HG03097 (cell line): ENCODE results near the gene KRTAP10-1.

ENCODE experiments used
- ATAC-seq: cut with Tn5 transposase; IDR thresholded peaks from one replicate; pipeline ENCODE4 v1.9.1; 2021; ENCODE audit not compliant: unreplicated experiment, low FRiP score

KRTAP10-1 gene

GRCh38 chr21:44519346-44520325 is 20.4 kb downstream of the KRTAP10-1 start:
- no peak for ATAC-seq

DNA sequence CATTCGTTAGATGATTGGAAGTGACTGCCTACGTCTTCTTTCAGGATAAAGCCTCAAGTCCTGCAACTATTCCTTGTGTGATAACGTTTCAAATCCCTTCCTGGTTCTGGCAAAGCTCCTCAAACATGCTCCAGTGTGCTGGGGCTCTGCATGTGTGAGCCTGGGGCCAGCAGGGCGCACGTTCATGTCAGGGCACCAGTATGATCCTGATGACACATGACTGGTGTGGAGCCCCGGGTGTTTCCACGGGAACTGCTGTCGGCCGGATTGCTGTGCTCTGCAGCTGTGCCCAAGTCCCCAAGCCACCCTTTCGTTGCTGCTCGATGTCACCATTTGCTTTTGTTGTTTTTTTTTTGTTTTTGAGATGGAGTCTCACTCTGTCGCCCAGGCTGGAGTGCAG is 21.3 kb downstream of the KRTAP10-1 start:
- no peak for ATAC-seq

DNA sequence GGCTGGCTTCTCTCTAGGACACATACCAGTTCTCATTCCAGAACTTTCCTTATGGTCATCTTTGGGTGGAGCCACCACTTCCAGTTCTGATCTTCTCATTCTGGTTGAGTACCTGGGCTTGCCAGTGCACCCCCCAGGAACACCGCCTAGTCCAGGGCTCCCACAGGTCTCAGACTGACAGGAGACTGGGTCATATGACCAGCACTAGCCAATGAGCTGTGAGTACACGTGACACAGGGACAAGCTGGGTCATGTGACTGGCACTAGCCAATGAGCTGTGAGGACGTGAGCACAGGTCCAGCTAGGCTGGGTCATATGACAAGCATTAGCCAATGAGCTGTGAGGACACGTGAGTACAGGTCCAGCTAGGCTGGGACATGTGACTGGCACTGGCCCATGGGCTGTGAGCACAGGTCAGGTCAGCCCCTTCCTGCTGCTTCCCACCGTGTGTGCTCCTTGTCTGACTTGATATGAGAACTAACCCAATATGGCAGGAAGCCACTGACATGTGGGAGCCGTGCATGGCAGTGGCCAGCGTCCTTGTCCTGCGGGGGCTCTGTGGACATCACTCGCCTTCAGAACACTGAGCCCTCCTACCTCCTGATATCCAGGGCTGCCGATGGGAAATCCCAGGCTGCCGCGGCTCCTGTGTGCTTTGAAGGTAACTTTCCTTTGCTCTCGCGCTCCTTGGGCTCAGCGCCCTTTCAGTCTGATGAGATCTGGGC is 22.7 kb downstream of the KRTAP10-1 start:
- ATAC-seq: no peak

- no peak for ATAC-seq
These were observed 23.2 kb downstream of the KRTAP10-1 start for GRCh38 chr21:44516828-44517174.

DNA sequence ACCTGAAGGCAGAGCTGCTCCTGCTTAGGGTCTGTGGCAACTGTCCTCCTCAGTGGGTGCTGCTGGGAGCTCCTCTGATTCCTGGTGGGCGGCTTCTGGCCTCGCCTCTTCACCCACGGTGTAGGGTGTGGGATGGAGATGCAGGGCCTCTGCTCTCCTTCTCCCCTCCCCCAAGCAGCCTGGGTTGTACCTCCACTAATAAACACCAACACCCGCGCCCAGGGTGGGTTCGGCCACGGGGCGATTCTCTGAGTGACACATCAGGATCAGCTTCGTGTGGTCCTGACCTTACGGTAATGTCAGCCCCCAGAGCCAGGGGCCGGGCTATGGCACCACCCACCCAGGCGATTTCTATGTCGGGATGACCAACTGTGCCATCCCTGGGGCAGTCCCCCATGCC is 23.7 kb downstream of the KRTAP10-1 start:
- no peak for ATAC-seq

DNA sequence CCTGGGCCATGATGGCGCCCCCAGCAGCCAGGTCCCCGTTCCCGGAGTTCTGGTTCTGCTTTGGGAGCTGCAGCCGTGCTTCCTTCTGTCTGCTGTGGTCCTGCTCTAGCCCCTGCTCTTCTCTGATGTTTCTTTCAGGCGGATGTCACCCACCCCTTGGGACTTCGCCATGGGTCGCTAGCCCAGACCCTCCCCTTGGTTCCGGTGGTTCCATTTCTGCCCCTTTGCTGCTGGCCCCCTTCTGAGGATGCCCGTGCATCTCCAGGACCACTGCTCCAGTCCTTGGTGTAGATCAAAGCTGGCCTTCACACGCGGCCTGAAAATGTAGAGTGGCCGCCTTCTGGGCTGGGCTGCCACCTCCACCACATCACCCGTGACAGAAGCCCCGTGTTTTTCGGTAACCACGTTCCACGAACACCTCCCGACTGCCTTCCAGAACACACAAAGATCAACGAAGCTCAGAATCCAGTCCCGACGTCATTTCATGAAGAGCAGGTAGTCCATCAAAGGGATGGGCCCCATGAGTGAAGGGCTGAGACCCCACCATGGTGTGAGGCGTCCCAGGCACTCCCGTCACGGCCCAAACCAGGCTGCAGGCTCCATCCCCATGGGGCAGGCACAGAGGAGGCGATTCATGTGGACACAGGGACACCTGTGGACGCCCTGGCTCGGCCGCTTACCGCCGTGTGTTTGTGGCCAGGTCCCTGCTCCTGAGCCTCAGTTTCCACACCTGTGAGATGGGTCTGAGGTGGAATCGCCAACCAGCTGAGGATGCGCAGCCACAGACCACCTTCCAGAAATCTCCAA is 24.4 kb downstream of the KRTAP10-1 start:
- ATAC-seq: no peak

DNA sequence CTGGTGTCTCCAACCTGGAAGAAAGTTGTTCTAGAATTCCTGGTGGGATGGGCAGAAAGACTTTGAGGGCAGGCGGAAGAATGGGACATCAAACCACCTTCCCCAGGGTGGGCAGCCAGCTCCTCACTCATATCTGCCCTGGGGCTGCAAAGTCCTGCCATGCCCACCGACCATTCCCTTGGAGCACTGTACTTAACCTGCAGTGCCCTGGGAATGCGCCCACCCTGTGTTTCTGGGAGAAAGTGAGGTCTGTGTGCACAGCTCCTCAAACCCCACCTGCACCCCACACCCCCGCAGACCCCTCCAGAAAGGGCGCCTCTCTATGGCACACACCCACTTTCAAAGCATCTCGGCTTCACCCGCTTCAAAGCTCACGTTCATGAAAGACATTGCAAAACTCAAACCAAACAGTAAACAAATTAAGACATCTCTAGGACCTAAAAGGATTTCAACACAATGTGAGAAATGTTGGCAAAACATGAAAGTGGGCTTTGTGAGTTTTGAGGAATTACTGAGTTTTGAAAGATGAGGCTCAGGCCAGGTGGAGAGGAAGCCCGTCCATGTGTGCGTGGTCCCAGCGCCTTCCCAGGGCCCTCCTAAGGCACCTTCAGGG is 25.1 kb downstream of the KRTAP10-1 start:
- no peak for ATAC-seq

GRCh38 chr21:44514218-44514520 is 25.8 kb downstream of the KRTAP10-1 start:
- ATAC-seq: no peak

DNA sequence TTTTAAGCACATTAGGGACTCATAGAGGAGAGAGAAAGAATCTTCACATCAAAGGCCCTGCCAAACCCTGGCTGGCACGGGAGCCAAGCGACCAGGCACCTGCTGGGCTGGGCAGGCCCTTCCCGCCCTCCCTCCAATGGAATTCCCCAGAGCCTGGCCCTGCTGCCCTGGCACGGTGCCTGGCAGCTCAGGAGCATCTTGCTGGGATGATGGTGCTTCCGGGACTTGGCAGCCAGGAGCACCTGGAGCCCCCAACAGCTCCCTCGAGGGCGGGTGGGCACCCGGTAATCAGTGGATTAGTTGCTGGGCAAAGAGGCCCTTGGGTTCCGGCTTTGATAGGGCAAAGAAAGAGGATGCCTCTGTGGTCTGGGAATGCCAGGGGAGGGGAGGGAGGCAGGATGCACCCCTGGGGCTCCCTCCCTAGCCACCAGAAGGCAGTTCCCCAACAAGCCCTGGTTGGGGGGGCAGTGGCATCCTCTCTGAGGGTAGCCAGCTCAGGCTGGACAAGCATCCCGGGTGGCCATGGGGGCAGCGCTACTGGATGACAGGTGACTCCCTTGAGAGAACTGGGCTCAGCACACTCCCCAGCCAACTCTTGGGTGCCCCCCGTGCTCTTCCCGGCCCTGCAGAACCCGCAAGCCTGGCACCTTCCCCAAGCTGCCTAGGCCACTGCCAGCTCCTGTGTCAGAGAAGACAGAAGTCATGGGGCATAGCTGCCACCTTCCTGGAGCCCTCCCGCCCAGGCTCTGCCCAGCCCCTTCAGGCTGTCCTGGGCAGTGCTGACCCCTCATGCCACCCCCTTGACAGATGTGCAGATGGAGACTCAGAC is 26.4 kb downstream of the KRTAP10-1 start:
- ATAC-seq: no peak

GRCh38 chr21:44512496-44513388 is 27.3 kb downstream of the KRTAP10-1 start:
- no peak for ATAC-seq

DNA sequence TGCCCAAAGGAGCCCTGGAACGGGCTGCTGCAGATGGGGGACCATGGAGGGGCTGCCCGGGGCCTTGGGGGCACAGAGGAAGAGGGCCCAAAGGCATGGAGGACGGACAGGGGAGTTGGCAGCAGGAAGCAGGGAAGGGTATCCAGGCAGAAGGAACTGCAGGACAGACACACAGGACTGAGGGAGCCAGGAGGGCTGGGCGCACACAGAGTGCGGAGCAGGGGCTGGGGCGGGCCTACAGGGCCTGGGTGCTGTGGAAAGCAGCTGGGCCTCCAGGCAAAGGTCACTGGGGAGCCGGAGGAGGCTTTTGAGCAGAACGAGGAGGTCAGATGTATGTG is 28.1 kb downstream of the KRTAP10-1 start:
- no peak for ATAC-seq

DNA sequence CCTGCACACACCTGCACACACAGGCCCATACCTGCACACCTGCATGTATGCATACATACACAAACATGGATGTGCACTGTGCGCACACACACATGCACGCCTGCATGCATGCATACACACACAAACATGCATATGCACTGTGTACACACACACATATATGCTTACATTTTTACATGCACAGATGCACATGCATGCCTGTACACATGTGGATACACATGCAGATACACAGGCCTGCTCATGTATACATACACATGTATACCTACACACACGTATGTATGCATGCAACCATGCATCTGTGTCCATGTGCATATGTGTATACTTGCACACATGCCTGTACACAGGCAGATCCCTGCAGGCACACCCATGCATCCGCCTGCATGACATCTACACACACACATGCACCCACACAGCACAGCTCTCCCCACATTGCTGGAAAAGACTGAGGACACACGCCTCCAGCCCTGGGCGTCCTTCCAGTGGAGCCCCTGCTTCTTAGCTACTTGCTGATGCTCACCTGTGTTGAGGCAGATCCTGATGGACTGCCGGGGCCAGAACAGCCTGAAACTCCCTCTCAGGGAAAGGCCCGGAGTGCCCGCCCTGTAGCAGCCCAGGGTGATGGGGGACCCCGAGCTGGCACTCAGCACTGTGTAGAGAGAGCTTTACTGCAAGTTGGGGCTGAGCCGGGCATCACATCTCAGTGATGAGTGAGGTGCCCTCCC is 28.6 kb downstream of the KRTAP10-1 start:
- ATAC-seq: no peak

DNA sequence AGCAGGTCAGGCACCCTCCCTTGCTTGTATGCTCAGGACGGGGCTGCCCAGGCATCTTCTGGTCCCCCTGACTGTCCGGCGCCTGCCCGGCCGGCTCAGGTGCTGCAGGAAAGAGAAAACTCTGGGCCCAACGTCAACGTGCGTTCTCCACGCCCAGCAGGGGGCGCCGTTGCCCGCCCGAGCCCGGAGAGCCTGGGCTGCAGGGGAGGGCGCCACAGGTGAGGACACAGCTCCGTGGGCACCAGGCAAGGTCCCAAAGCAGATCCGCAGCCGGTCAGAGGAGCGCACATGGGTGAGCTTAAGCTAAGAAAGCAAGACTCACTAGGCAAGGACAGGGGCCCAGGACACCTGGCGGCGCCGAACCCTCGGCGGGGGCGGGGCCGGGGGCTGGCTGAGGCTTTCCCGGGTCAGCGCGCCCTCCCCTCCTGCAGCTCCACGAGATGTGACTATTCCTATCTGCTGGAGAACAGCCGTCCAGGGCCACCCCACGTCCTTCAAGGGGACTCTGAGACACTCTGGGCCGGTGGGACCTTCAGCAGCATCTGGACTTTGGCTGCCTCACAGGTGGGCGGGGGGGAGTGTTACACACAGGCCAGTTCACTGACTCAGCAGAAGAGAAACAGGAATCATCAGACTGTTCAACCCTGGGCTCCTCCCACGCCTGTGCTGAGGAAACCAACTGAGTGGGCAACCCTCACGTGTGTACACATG is 29.3 kb downstream of the KRTAP10-1 start:
- no peak for ATAC-seq

- no peak for ATAC-seq
These were observed 29.9 kb downstream of the KRTAP10-1 start for GRCh38 chr21:44510109-44510507.

DNA sequence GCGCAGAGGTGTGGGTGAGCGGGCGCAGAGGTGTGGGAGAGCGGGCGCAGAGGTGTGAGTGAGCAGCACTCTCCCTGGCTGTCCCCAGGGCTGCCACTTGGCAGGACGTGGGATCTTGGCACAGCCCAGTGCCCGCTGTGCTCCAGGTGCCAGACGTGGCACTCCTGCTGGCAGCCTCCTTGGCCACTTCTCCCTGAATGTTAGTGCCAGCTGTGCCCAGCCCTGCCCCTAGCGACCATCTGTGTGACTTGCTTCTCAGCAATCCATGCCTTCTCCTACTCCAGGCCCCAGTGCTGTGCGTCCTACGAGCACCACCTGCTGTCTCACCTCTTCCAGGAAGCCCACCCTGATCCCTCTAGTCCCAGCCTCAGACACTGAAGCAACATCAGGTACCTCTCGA is 30.5 kb downstream of the KRTAP10-1 start:
- ATAC-seq: no peak

- no peak for ATAC-seq
These were observed 31.1 kb downstream of the KRTAP10-1 start for GRCh38 chr21:44508711-44509445.

- ATAC-seq: no peak
These were observed 31.6 kb downstream of the KRTAP10-1 start for GRCh38 chr21:44508426-44508710.
